ENCODE results near the gene MORN1.

MORN1 gene

DNA sequence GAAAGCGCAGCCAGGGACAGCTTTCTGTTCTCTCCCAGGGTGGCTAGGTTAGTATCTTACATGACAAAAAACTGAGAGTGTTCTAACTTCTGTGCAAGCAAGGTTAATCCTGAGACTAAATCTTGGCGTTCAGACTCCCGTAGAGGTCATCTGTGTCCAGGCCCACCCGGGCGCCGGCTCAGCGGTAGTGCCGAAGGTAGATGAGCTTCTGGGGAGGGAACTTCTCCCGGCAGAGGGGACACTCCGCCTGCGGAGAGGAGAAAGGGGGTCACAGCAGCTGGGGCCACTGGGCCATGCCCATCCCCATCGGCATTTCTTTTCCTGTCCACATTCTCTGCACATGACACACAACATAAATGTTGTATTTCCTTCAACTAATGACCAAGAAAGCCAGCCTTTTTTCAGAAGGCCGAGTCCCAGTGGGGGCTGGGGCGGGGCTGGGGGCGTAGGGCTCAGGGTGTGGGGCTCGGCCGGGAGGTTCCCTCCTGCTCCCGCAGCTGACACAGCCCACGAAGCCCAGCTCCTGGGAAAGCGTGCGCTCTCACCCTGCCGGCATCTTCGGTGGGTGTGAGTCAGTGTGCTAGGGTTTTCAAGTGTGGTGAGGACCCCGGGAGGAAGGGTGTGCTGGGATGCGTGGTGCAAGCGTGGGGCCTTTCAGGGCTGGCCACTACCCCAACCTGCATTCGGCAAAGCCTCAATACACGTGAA, 14.4 kb upstream of the MORN1 start:
- H3K27me3 ChIP-seq (replicated peaks; ENCODE audit: control insufficient read depth, insufficient read depth, low read length): no peaks in the 10 kb centered on the region
- H3K36me3 ChIP-seq (ENCODE audit: control insufficient read depth, insufficient read depth, low read length): peaks cover 36% of the 10 kb centered on the region
- TF ChIP-seq, protein P1, sequence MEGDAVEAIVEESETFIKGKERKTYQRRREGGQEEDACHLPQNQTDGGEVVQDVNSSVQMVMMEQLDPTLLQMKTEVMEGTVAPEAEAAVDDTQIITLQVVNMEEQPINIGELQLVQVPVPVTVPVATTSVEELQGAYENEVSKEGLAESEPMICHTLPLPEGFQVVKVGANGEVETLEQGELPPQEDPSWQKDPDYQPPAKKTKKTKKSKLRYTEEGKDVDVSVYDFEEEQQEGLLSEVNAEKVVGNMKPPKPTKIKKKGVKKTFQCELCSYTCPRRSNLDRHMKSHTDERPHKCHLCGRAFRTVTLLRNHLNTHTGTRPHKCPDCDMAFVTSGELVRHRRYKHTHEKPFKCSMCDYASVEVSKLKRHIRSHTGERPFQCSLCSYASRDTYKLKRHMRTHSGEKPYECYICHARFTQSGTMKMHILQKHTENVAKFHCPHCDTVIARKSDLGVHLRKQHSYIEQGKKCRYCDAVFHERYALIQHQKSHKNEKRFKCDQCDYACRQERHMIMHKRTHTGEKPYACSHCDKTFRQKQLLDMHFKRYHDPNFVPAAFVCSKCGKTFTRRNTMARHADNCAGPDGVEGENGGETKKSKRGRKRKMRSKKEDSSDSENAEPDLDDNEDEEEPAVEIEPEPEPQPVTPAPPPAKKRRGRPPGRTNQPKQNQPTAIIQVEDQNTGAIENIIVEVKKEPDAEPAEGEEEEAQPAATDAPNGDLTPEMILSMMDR (IDR thresholded peaks at IDR 0.05; ENCODE audit: insufficient read depth, low read length, poor library complexity, severe bottlenecking): no peak
- no peak for DNase-seq (ENCODE audit: extremely low read depth, insufficient read length)
- H3K4me3 ChIP-seq (replicated peaks; ENCODE audit: low read depth, low read length): no peak overlapping the region

DNA sequence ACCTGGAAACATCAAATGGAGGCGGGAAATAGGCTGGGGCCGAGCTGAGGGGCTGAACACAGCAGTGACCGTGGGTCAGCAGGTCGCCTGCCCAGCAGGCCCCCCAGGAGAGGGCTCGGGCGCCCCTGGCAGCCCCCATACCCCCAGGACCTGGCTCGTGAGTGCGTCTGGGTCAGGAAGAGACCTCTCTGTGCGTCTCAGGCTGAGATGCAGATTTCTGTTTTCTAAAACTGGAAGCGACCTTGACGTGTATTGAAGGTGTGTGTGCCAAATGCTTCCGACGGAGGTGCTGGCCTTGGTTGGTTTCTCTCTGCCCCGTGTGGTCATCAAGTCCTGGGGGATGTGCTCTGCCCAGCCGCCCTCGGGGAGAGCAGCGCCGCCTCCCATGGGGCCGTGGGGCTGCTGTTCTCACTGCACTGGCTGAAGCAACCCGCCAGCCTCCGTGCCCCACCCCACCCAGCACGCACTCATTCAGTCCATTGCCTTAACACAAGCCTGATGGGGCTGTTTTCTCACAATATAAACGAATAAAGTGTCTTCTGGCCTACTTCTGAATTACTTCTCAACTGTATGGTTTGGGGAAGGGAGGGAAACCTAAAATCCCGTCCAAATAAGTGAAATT, 13.6 kb upstream of the MORN1 start:
- Histone ChIP-seq H3K4me3 (replicated peaks; ENCODE audit: low read depth, low read length) (no peak overlapping the region), H3K27me3 (replicated peaks; ENCODE audit: control insufficient read depth, insufficient read depth, low read length) (no peaks in the 10 kb centered on the region), H3K36me3 (ENCODE audit: control insufficient read depth, insufficient read depth, low read length) (peaks cover 39% of the 10 kb centered on the region)
- TF ChIP-seq, protein P1 (IDR thresholded peaks at IDR 0.05; ENCODE audit: insufficient read depth, low read length, poor library complexity, severe bottlenecking): no peak
- no peak for DNase-seq (ENCODE audit: extremely low read depth, insufficient read length)

DNA sequence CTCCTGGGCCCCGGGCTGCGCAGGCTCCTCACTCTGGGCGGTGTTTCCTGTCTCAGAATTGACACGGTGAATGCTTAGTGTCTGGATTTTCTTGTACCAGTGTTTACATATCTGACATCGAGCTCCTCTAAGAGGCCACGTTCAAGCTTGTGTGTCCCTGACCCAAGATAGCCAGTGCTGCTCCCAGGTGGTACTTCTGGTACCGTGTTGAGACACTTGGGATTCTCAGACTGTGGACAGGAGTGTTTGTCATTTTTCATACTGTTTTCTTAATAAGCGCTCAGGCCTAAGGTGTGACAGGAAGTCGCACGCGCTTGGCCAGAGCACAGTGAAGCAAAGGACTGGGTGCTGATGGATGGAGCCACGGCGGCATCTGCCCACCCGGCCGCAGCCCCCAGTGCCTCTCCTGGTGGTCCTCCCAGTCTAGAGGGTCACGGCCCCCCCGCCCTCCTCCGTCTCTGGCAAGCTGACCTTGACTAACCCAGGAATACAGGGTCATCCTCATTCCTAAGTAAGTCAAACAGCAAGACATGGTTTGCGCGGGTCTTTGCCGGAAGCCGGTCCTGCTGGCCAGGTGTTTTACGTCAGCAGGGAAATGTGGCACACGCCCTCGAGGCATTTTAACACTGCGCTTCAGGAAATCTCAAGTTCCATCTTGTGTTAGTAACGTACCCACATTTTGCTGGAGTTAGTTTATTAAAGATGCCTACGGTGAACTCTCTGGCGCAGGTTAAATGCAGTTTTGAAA, 13.0 kb upstream of the MORN1 start:
- peaks cover 42% of the 10 kb centered on the region for H3K36me3 ChIP-seq (ENCODE audit: control insufficient read depth, insufficient read depth, low read length)

DNA sequence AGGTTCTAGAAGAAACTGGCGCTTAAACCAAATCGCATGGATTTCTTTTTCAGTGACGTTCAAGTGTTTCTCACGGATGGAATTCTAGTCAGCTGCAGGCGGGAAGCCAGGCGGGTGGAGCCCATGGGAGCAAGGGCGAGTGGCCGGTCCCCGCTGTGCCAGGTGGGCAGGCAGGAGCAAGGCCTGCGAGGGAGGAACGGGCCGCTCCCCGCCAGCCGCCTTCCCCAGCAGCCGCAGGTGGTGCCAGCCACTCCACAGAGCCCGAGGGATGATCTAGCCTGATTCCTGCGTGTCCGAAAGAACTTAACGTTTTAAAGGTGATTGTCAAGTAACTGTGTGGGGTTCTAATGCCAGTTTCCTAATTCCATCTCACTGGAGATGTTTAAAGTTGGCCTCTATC, 11.9 kb upstream of the MORN1 start:
- Histone ChIP-seq H3K27me3 (replicated peaks; ENCODE audit: control insufficient read depth, insufficient read depth, low read length) (no peaks in the 10 kb centered on the region), H3K4me3 (replicated peaks; ENCODE audit: low read depth, low read length) (no peak overlapping the region), H3K36me3 (ENCODE audit: control insufficient read depth, insufficient read depth, low read length) (peaks cover 40% of the 10 kb centered on the region)
- TF ChIP-seq, protein P1 (IDR thresholded peaks at IDR 0.05; ENCODE audit: insufficient read depth, low read length, poor library complexity, severe bottlenecking): no peak
- DNase-seq (ENCODE audit: extremely low read depth, insufficient read length): no peak

More for the DNA sequence above, 13.0 kb upstream of the MORN1 start:
- no peak overlapping the region for H3K4me3 ChIP-seq (replicated peaks; ENCODE audit: low read depth, low read length)
- DNase-seq (ENCODE audit: extremely low read depth, insufficient read length): no peak
- TF ChIP-seq, protein P1 (IDR thresholded peaks at IDR 0.05; ENCODE audit: insufficient read depth, low read length, poor library complexity, severe bottlenecking): no peak
- H3K27me3 ChIP-seq (replicated peaks; ENCODE audit: control insufficient read depth, insufficient read depth, low read length): no peaks in the 10 kb centered on the region

DNA sequence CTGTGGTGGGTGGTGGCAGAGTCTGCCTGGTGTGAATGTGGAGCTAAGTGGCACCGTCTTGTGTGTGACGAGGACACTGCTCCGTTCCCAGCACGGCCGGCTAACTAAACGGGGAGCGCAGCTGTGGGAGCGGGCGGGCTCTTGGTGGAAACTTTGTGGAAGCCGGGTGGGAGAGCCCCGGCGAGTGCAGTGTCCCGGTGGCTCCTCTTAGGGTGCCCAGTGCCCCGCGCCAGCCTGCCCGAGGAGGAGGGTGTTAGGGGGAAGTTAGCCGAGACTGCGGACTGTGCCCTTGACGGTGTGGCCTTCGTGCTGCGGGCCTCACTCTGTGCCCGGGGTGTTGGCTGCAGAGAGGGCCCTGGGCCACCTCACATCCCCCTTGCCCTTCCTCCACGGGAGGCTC, 11.1 kb upstream of the MORN1 start:
- no peaks in the 10 kb centered on the region for H3K27me3 ChIP-seq (replicated peaks; ENCODE audit: control insufficient read depth, insufficient read depth, low read length)
- TF ChIP-seq, protein P1 (IDR thresholded peaks at IDR 0.05; ENCODE audit: insufficient read depth, low read length, poor library complexity, severe bottlenecking): no peak
- H3K4me3 ChIP-seq (replicated peaks; ENCODE audit: low read depth, low read length): no peak overlapping the region
- DNase-seq (ENCODE audit: extremely low read depth, insufficient read length): no peak
- peaks cover 45% of the 10 kb centered on the region for H3K36me3 ChIP-seq (ENCODE audit: control insufficient read depth, insufficient read depth, low read length)

Measured in GM06990 (cell line).